HEK293 (cell line): ENCODE measurements around the gene GREM2.

ENCODE experiments used
- CTCF ChIA-PET: fragments of 350-600 bp; formaldehyde crosslinking; extraction: SDS; loops from one replicate; lab custom pipeline; 2021; ENCODE audit warnings: antibody characterized with exemption; lab: Yijun Ruan, JAX
- POLR2A ChIA-PET: fragments of 300-600 bp; formaldehyde crosslinking; extraction: SDS; loops from one replicate; lab custom pipeline; 2020; ENCODE audit warnings: antibody characterized with exemption, inconsistent platforms; lab: Yijun Ruan, JAX
- H3K27ac ChIP-seq: fragments of 200-500 bp; sonication (Bioruptor generic); 2 replicates; pipeline ENCODE4 v1.5.1; 2014; ENCODE audit warnings: low read depth, low read length, control low read depth, inconsistent platforms; ENCODE audit errors: extremely low read depth
- H3K36me3 ChIP-seq, 2 experiments: fragments of 200-500 bp in 1 of 2; sonication (Bioruptor generic) in 1 of 2; 1 replicate in 1 of 2; 2 replicates in 1 of 2; pipeline ENCODE4 v1.5.1; 2014 to 2017; ENCODE audit warnings: inconsistent platforms in 2 of 2, low read length in 2 of 2; ENCODE audit not compliant: control insufficient read depth in 2 of 2, insufficient read depth in 1 of 2
- H3K4me1 ChIP-seq: fragments of 200-500 bp; sonication (Bioruptor generic); 2 replicates; pipeline ENCODE4 v1.5.1; 2014; ENCODE audit warnings: mild to moderate bottlenecking, low read length, inconsistent platforms; ENCODE audit not compliant: control insufficient read depth, insufficient read depth
- H3K4me3 ChIP-seq: 2 replicates; pipeline ENCODE4 v1.5.1; 2011; ENCODE audit warnings: low read depth, mild to moderate bottlenecking, control low read depth, low read length, moderate library complexity
- H3K9me3 ChIP-seq: fragments of 200-500 bp; sonication (Bioruptor generic); 2 replicates; pipeline ENCODE4 v1.5.1; 2014; ENCODE audit warnings: low read depth, low read length, inconsistent platforms; ENCODE audit not compliant: control insufficient read depth, insufficient read depth
- GLI2 ChIP-seq: fragments of 450-650 bp; formaldehyde crosslinking; IDR thresholded peaks from 2 replicates; pipeline ENCODE4; 2017; ENCODE audit warnings: missing biosample characterization, missing genetic modification characterization, low read depth, borderline replicate concordance
- GLI4 ChIP-seq: fragments of 450-650 bp; formaldehyde crosslinking; IDR thresholded peaks from 2 replicates; pipeline ENCODE4 v1.5.1; 2016; ENCODE audit warnings: missing biosample characterization, missing genetic modification characterization
- GLIS2 ChIP-seq: fragments of 450-650 bp; formaldehyde crosslinking; IDR thresholded peaks from 2 replicates; pipeline ENCODE4 v1.5.1; 2016; ENCODE audit warnings: missing biosample characterization, missing genetic modification characterization
- HOXD13 ChIP-seq: sonication (generic); formaldehyde crosslinking; IDR thresholded peaks from 2 replicates; pipeline ENCODE4 v1.8.0; 2022; ENCODE audit warnings: missing genetic modification reagents, borderline replicate concordance
- PRDM4 ChIP-seq: fragments of 450-650 bp; formaldehyde crosslinking; IDR thresholded peaks from 2 replicates; pipeline ENCODE4 v1.5.1; 2017; ENCODE audit warnings: missing biosample characterization, missing genetic modification characterization
- SCRT1 ChIP-seq: fragments of 450-650 bp; formaldehyde crosslinking; IDR thresholded peaks from 2 replicates; pipeline ENCODE4 v1.5.1; 2016; ENCODE audit warnings: missing biosample characterization, missing genetic modification characterization, borderline replicate concordance
- SP7 ChIP-seq: fragments of 450-650 bp; formaldehyde crosslinking; IDR thresholded peaks from 2 replicates; pipeline ENCODE4 v1.5.1; 2016; ENCODE audit warnings: missing biosample characterization, missing genetic modification characterization
- YY2 ChIP-seq: fragments of 450-650 bp; formaldehyde crosslinking; IDR thresholded peaks from 2 replicates; pipeline ENCODE4 v1.5.1; 2016; ENCODE audit warnings: missing biosample characterization, missing genetic modification characterization
- ZBTB44 ChIP-seq: fragments of 450-650 bp; IDR thresholded peaks from 2 replicates; pipeline ENCODE4 v1.5.1; 2018; ENCODE audit warnings: missing biosample characterization, mild to moderate bottlenecking, missing genetic modification characterization
- ZNF138 ChIP-seq: fragments of 450-650 bp; formaldehyde crosslinking; IDR thresholded peaks from 2 replicates; pipeline ENCODE4 v1.5.1; 2016; ENCODE audit warnings: missing biosample characterization, missing genetic modification characterization, borderline replicate concordance
- ZNF148 ChIP-seq: fragments of 450-650 bp; formaldehyde crosslinking; IDR thresholded peaks from 2 replicates; pipeline ENCODE4 v1.5.0; 2017; ENCODE audit warnings: missing biosample characterization, missing genetic modification characterization, borderline replicate concordance
- ZNF174 ChIP-seq: fragments of 450-650 bp; formaldehyde crosslinking; IDR thresholded peaks from 2 replicates; pipeline ENCODE4 v1.5.0; 2017; ENCODE audit warnings: missing biosample characterization, mild to moderate bottlenecking, missing genetic modification characterization
- ZNF211 ChIP-seq: fragments of 450-650 bp; formaldehyde crosslinking; IDR thresholded peaks from 2 replicates; pipeline ENCODE4 v1.5.1; 2016; ENCODE audit warnings: low read depth, missing biosample characterization, missing genetic modification characterization
- ZNF280C ChIP-seq: fragments of 450-650 bp; formaldehyde crosslinking; IDR thresholded peaks from 2 replicates; pipeline ENCODE4 v1.5.1; 2016; ENCODE audit warnings: missing biosample characterization, missing genetic modification characterization
- ZNF394 ChIP-seq: fragments of 450-650 bp; formaldehyde crosslinking; IDR thresholded peaks from 2 replicates; pipeline ENCODE4 v1.5.1; 2016; ENCODE audit warnings: missing biosample characterization, missing genetic modification characterization, mild to moderate bottlenecking, moderate library complexity, borderline replicate concordance
- ZNF514 ChIP-seq: fragments of 450-650 bp; formaldehyde crosslinking; IDR thresholded peaks from 2 replicates; pipeline ENCODE4 v1.5.1; 2016; ENCODE audit warnings: missing biosample characterization, missing genetic modification characterization
- ZNF571 ChIP-seq: fragments of 450-650 bp; formaldehyde crosslinking; IDR thresholded peaks from 2 replicates; pipeline ENCODE4 v1.5.0; 2017; ENCODE audit warnings: missing biosample characterization, missing genetic modification characterization
- ZNF623 ChIP-seq: fragments of 450-650 bp; formaldehyde crosslinking; IDR thresholded peaks from 2 replicates; pipeline ENCODE4 v1.5.1; 2016; ENCODE audit warnings: missing biosample characterization, missing genetic modification characterization
- ZNF664 ChIP-seq: fragments of 450-650 bp; formaldehyde crosslinking; IDR thresholded peaks from 2 replicates; pipeline ENCODE4 v1.5.1; 2016; ENCODE audit warnings: missing biosample characterization, missing genetic modification characterization
- ZNF707 ChIP-seq: fragments of 450-650 bp; formaldehyde crosslinking; IDR thresholded peaks from 2 replicates; pipeline ENCODE4 v1.5.1; 2016; ENCODE audit warnings: missing biosample characterization, missing genetic modification characterization
- ZNF830 ChIP-seq: fragments of 450-650 bp; IDR thresholded peaks from 2 replicates; pipeline ENCODE4 v1.5.0; 2018; ENCODE audit warnings: missing biosample characterization, missing genetic modification characterization, low read depth, mild to moderate bottlenecking, moderate library complexity

The GREM2 gene

GRCh38 chr1:240612811-240613210 lies 856 bp upstream of the GREM2 start:
- H3K4me3 ChIP-seq: no peak overlapping the region
- H3K9me3 ChIP-seq: no peaks in the 10 kb centered on the region
- ChIA-PET POLR2A (no interaction called here), CTCF (interaction anchor here (0.6 to 1.1 kb wide), 5 partner anchors 120 to 506 kb away, joined by 3 to 5 read pairs (median 4); no protein-coding TSS in a partner anchor)
- no peak for TF ChIP-seq ZNF138 (tag by site-specific recombination)
- no peak for TF ChIP-seq SP7 (tag by site-specific recombination)
- TF ChIP-seq SCRT1 (tag by site-specific recombination): no peak
- TF ChIP-seq GLIS2 (tag by site-specific recombination): no peak
- TF ChIP-seq ZBTB44 (tag by site-specific recombination): no peak
- H3K36me3 ChIP-seq: no peaks in the 10 kb centered on the region
- H3K27ac ChIP-seq: no peak overlapping the region
- peaks cover 22% of the 10 kb centered on the region for H3K4me1 ChIP-seq

GRCh38 chr1:240611228-240611618 lies 732 bp downstream of the GREM2 start:
- POLR2A ChIA-PET: interaction anchor here (0.8 kb wide), 1 partner anchor 212 kb away, joined by 4 read pairs; no protein-coding TSS in a partner anchor
- no peak for TF ChIP-seq ZNF830
- no peak for TF ChIP-seq ZNF394 (tag by site-specific recombination)
- no peak for TF ChIP-seq ZNF174 (tag by site-specific recombination)
- no peak for TF ChIP-seq ZNF280C (tag by site-specific recombination)
- no peak for TF ChIP-seq YY2 (tag by site-specific recombination)
- no peak for TF ChIP-seq ZNF623 (tag by site-specific recombination)
- no peak for TF ChIP-seq ZNF211 (tag by site-specific recombination)
- TF ChIP-seq ZNF571: no peak
- TF ChIP-seq HOXD13: no peak
- no peak for TF ChIP-seq ZNF514 (tag by site-specific recombination)
- no peak for TF ChIP-seq GLI4 (tag by site-specific recombination)
- no peak for TF ChIP-seq ZNF148 (tag by site-specific recombination)
- TF ChIP-seq GLI2 (tag by site-specific recombination): no peak
- TF ChIP-seq ZNF707: no peak
- no peak for TF ChIP-seq GLIS2 (tag by site-specific recombination)
- TF ChIP-seq PRDM4 (tag by site-specific recombination): no peak
- no peak for TF ChIP-seq ZNF664 (tag by site-specific recombination)
- TF ChIP-seq ZBTB44 (tag by site-specific recombination): no peak
- H3K4me3 ChIP-seq: peak overlapping the region; percentile 77
- peaks cover 22% of the 10 kb centered on the region for H3K4me1 ChIP-seq
- no peaks in the 10 kb centered on the region for H3K9me3 ChIP-seq
- H3K27ac ChIP-seq: peak overlapping the region; percentile 61; the same call in 1 of the 2 replicates
- CTCF ChIA-PET: interaction anchor here (0.7 to 1.3 kb wide), 5 partner anchors 14 to 584 kb away, joined by 3 to 8 read pairs (median 4); no protein-coding TSS in a partner anchor
- no peaks in the 10 kb centered on the region for H3K36me3 ChIP-seq
